ENCODE data around the gene GCGR. TPM values are rescaled to one million over a fixed set of nuclear protein-coding genes. Genes with fewer than 3 reads are reported as not detected.

The GCGR gene
- total RNA-seq, 1 donor from 2014 or later: not detected

DNA sequence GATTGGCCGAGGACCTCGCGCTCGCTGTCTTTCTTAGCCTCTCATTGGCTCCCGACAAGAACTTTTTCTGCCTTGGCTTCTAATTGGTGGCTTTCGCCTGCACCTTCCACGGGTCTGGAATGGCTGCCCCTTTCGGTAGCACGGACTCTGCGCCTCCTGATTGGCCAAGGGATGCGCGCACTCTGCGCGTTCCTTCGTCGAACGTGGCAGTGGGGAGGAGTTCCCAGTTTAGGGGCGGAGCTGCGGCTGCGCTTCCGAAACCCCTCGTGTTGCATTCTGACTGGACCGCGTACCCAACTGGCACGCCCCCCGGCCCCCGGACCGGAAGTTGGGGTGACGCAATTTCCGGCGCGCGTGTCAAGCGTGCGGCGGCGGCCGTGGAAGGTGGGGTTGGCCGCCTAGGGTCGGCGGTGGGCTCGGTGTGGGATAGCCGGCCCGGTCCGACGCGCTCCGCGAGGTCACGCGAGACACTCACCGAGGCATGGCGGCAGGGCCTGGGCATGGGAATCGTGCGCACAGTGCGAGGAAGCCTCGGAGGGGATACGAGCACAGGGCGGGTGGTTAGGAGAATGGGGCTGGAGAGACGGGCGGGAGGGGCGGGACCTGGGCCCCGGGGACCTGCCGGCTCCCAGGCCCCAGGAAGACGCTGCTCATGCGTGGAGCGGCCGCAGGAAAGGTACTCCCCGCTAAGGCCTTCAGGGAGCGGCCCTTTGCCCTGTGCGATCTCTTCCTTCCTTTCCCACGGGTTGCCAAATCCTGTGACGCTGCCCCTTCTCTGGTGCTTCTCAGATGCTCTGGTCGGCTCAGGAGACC lies 57.0 kb downstream of the GCGR start:
- DNase-seq (ENCODE audit: missing footprints): peak; percentile 99
- intact Hi-C loops (cut with DNase I): loop anchor here (1.0 kb wide), 2 partner anchors 28 to 40 kb away; partner anchors contain the start of gene MCRIP1
- ATAC-seq: peak; percentile 97

DNA sequence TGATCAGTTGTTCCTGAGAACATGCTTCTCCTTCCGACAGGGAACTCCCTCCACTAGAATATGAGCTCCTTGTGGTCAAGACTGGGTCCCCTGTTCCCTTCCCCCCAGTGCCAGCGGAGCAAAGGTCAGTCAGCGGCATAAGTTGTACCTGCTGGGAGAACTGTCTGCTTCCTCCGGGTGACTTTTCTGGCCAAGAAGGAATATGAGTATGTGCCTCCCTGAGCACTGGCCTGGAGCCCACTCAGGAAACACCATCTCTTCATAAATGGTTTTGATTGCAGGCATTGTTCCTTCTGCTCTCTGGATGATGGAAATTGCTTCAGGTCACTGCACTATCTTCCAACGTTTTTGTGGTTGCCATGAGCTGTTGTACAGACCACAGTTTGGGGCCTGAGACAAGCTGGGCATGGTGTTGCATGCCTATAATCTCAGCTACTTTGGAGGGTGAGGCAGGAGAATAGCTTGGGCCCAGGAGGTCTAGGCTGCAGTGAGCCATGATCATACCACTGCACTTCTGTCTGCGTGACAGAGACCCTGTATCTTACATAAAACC lies 59.2 kb downstream of the GCGR start:
- intact Hi-C loops (cut with DNase I): no loop called here
- DNase-seq (ENCODE audit: missing footprints) (no peak), ATAC-seq (no peak)

Other genes starting within 250 kb of the GCGR start
- 82.0 TPM for gene NPLOC4, start 167.0 kb upstream of the GCGR start, total RNA-seq
- gene TSPAN10, start 167.0 kb upstream of the GCGR start, total RNA-seq: 0.24 TPM
- gene PDE6G, start 147.6 kb upstream of the GCGR start, total RNA-seq: not detected
- 18.6 TPM for gene OXLD1, start 137.5 kb upstream of the GCGR start, total RNA-seq
- gene CCDC137, start 137.4 kb upstream of the GCGR start, total RNA-seq: 6.1 TPM
- 11.9 TPM for gene ARL16, start 120.4 kb upstream of the GCGR start, total RNA-seq
- gene HGS, start 120.1 kb upstream of the GCGR start, total RNA-seq: 36.6 TPM
- gene MRPL12, start 100.8 kb upstream of the GCGR start, total RNA-seq: 177 TPM
- gene SLC25A10, start 91.9 kb upstream of the GCGR start, total RNA-seq: 7.4 TPM
- gene MCRIP1, start 29.1 kb downstream of the GCGR start, total RNA-seq: 109 TPM
- gene PPP1R27, start 30.9 kb downstream of the GCGR start, total RNA-seq: not detected
- 355 TPM for gene P4HB, start 56.4 kb downstream of the GCGR start, total RNA-seq
- gene ARHGDIA, start 67.2 kb downstream of the GCGR start, total RNA-seq: 126 TPM
- 35.5 TPM for gene ALYREF, start 87.4 kb downstream of the GCGR start, total RNA-seq
- gene ANAPC11, start 87.6 kb downstream of the GCGR start, total RNA-seq: 179 TPM
- gene NPB, start 98.1 kb downstream of the GCGR start, total RNA-seq: 0.38 TPM
- 31.0 TPM for gene PCYT2, start 107.2 kb downstream of the GCGR start, total RNA-seq
- gene SIRT7, start 114.0 kb downstream of the GCGR start, total RNA-seq: 6.2 TPM
- gene MAFG, start 123.6 kb downstream of the GCGR start, total RNA-seq: 26.2 TPM
- 6.2 TPM for gene PYCR1, start 133.2 kb downstream of the GCGR start, total RNA-seq
- gene MYADML2, start 143.1 kb downstream of the GCGR start, total RNA-seq: 3.7 TPM
- 0.89 TPM for gene NOTUM, start 157.0 kb downstream of the GCGR start, total RNA-seq
- gene ASPSCR1, start 173.5 kb downstream of the GCGR start, total RNA-seq: 25.5 TPM
- gene CENPX, start 218.7 kb downstream of the GCGR start, total RNA-seq: 30.5 TPM
- 5.3 TPM for gene LRRC45, start 219.2 kb downstream of the GCGR start, total RNA-seq
- gene RAC3, start 227.5 kb downstream of the GCGR start, total RNA-seq: 2.2 TPM
- gene DCXR, start 233.5 kb downstream of the GCGR start, total RNA-seq: 175 TPM
- 19.3 TPM for gene RFNG, start 247.7 kb downstream of the GCGR start, total RNA-seq
- gene GPS1, start 247.7 kb downstream of the GCGR start, total RNA-seq: 80.9 TPM